Prostate gland (tissue), 2 donors: Measurements from ENCODE around the gene GALNT2. TPM values are rescaled to one million over a fixed set of nuclear protein-coding genes. Genes with fewer than 3 reads are reported as not detected.
A peak's percentile ranks its signal among the peaks of the same experiment; 100 is the strongest.

Experiments used
- DNase-seq: peaks from one replicate; pipeline ENCODE4 v3.0.0-alpha.2; 2019; ENCODE audit warnings: low spot score
- H3K27ac ChIP-seq, 2 donors: fragments of 200-600 bp; sonication (generic); 2 replicates each; pipeline ENCODE4 v1.5.1; 2017 to 2019
- H3K27me3 ChIP-seq: fragments of 200-600 bp; sonication (generic); replicated peaks from 2 replicates; pipeline ENCODE4 v1.5.1; 2019; ENCODE audit not compliant: insufficient read depth
- H3K36me3 ChIP-seq, 2 donors: fragments of 200-600 bp; sonication (generic); 1 replicate in 1 of 2; 2 replicates in 1 of 2; pipeline versions ENCODE4 v1.5.1 to v1.8.1; 2017 to 2019
- H3K4me1 ChIP-seq: fragments of 200-600 bp; sonication (generic); replicated peaks from 2 replicates; pipeline ENCODE4 v1.5.1; 2019
- H3K4me3 ChIP-seq, 2 donors: fragments of 200-600 bp; sonication (generic); 2 replicates each; pipeline ENCODE4 v1.5.1; 2017 to 2019
- H3K9me3 ChIP-seq: fragments of 200-600 bp; sonication (generic); 2 replicates; pipeline ENCODE4 v1.5.1; 2017
- CTCF ChIP-seq, 4 experiments: fragments of 200-600 bp in 2 of 4; fragments of 450-650 bp in 2 of 4; sonication (generic) in 2 of 4; IDR thresholded peaks; 1 replicate in 3 of 4; 2 replicates in 1 of 4; pipeline ENCODE4 v1.5.1; 2016 to 2019; ENCODE audit warnings: antibody characterized with exemption in 4 of 4, mild to moderate bottlenecking in 2 of 4, moderate library complexity in 2 of 4
- POLR2A ChIP-seq: fragments of 450-650 bp; IDR thresholded peaks from one replicate; pipeline ENCODE4 v1.6.1; 2016; ENCODE audit warnings: antibody characterized with exemption, mild to moderate bottlenecking
- POLR2AphosphoS5 ChIP-seq: sonication (generic); formaldehyde crosslinking; IDR thresholded peaks from one replicate; pipeline ENCODE4 v1.6.1; 2017; ENCODE audit warnings: antibody characterized with exemption
- WGBS: methylation state at CpG from one replicate; pipeline ENCODE4 v1.1.5; 2018; 5-methylcytosine and 5-hydroxymethylcytosine counted together
- intact Hi-C: fragments of 100-400 bp; cut with DNase I; formaldehyde crosslinking; loops from one replicate; pipeline ENCODE4 v1.14.2; 2022
- total RNA-seq, 2 donors: library from RNA; depleted of rRNA; stranded (reverse); fragments of >200 nt; gene quantifications; one replicate each; pipeline ENCODE4 v1.1.0, GENCODE V29; 2016

The GALNT2 gene
- total RNA-seq, 2 donors from 2014 or later: 34.1 to 125 TPM

GRCh38 chr1:230211436-230212145 is 144.6 kb downstream of the GALNT2 start:
- Histone ChIP-seq H3K4me3 (no peak overlapping the region), H3K9me3 (no peaks in the 10 kb centered on the region), H3K4me1 (peaks cover 7% of the 10 kb centered on the region), H3K27ac (no peak overlapping the region), H3K36me3 (no peaks in the 10 kb centered on the region), H3K27me3 (no peaks in the 10 kb centered on the region)
- 88% methylated on average over 8 of the region's 8 CpGs for WGBS
- intact Hi-C loops: loop anchor here (5.0 to 10.0 kb wide), 2 partner anchors 93 to 144 kb away; partner anchors contain the start of gene GALNT2
- no peak for DNase-seq
- TF ChIP-seq POLR2AphosphoS5: no peak
- TF ChIP-seq CTCF (IDR thresholded peaks at IDR 0.05): no peak
- no peak for TF ChIP-seq POLR2A

DNA sequence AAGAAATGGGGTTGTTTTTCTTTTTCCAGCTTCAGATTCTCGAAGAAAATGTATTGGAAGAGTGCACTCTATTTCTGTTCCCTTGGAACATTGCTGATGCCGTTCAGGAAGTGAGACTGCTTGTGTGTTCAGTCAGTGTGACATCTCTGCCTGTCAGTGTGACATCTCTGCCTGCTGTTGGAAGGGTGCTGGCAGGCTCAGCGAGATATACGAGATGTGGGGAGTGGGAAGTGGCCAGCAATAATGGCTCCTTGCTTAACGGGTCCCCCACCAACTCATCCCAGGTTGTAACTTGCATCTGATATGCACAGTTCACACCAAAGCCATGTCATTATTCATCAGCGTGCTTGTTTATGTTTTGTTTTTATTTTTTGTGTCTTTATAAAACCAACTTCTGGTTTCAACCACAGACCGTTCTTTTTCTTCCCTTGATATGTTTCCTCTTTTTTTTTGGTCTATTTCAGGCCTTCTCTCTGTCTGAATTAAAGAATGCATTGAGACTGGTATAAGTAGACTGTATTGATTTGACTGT is 145.4 kb downstream of the GALNT2 start:
- Histone ChIP-seq H3K4me3 (no peak overlapping the region), H3K27ac (no peak overlapping the region), H3K9me3 (no peaks in the 10 kb centered on the region), H3K27me3 (no peaks in the 10 kb centered on the region), H3K36me3 (no peaks in the 10 kb centered on the region), H3K4me1 (peaks cover 7% of the 10 kb centered on the region)
- WGBS: 76% methylated on average over 7 of the region's 7 CpGs
- intact Hi-C loops: loop anchor here (5.0 to 10.0 kb wide), 2 partner anchors 92 to 145 kb away; partner anchors contain the start of gene GALNT2
- no peak for TF ChIP-seq POLR2A
- no peak for TF ChIP-seq CTCF (IDR thresholded peaks at IDR 0.05)
- no peak for TF ChIP-seq POLR2AphosphoS5
- no peak for DNase-seq

- WGBS: 19% methylated on average over 7 of the region's 7 CpGs
- peak overlapping the region in 1 of 2 donors; percentile 13 for H3K27ac ChIP-seq
- no peak for DNase-seq
Measured at GRCh38 chr1:230215031-230215430, 148.0 kb downstream of the GALNT2 start.

DNA sequence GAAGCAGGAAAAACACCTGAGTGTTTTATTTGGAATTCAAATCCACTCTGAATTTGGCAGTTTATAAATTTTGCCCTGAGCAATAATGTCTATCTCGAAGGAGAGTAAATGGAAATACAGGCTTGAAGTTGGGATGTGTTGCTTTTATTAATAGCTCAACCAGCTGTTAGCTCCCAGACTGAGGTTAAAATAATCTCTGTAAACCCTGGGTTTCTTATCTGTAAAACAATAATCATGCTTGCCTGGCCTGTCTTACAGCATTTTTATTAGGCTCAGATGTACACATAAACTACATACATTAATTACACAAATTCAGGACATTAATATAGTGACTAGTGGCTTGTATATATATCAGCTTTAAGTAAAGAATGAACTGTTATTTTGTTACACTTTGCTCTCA is 148.5 kb downstream of the GALNT2 start:
- Histone ChIP-seq H3K9me3 (no peaks in the 10 kb centered on the region), H3K36me3 (no peaks in the 10 kb centered on the region), H3K27ac (no peak overlapping the region), H3K4me1 (peaks cover 7% of the 10 kb centered on the region), H3K27me3 (no peaks in the 10 kb centered on the region), H3K4me3 (no peak overlapping the region)
- DNase-seq: no peak
- 23% methylated on average over 1 of the region's 1 CpG for WGBS
- intact Hi-C loops: loop anchor here (10.0 kb wide), 1 partner anchor 89 kb away; no protein-coding TSS in a partner anchor
- no peak for TF ChIP-seq CTCF (IDR thresholded peaks at IDR 0.05)

More at GRCh38 chr1:230215031-230215430, 148.0 kb downstream of the GALNT2 start:
- Histone ChIP-seq H3K27me3 (no peaks in the 10 kb centered on the region), H3K36me3 (no peaks in the 10 kb centered on the region), H3K4me3 (no peak overlapping the region), H3K4me1 (peaks cover 7% of the 10 kb centered on the region), H3K9me3 (no peaks in the 10 kb centered on the region)
- TF ChIP-seq POLR2A: no peak
- no peak for TF ChIP-seq POLR2AphosphoS5
- TF ChIP-seq CTCF (IDR thresholded peaks at IDR 0.05): peak in 2 of 4 experiments; percentile 23 to 38
- intact Hi-C loops: loop anchor here (10.0 kb wide), 1 partner anchor 90 kb away; no protein-coding TSS in a partner anchor

GRCh38 chr1:230216896-230217295 is 149.9 kb downstream of the GALNT2 start:
- TF ChIP-seq POLR2A (no peak), POLR2AphosphoS5 (no peak), CTCF (IDR thresholded peaks at IDR 0.05) (no peak)
- DNase-seq: no peak
- Histone ChIP-seq H3K4me3 (no peak overlapping the region), H3K36me3 (no peaks in the 10 kb centered on the region), H3K4me1 (peaks cover 7% of the 10 kb centered on the region), H3K9me3 (no peaks in the 10 kb centered on the region), H3K27me3 (no peaks in the 10 kb centered on the region), H3K27ac (no peak overlapping the region)
- WGBS: 85% methylated on average over 2 of the region's 2 CpGs
- intact Hi-C loops: loop anchor here (10.0 kb wide), 1 partner anchor 88 kb away; no protein-coding TSS in a partner anchor
